GM12873 (cell line): ENCODE measurements around the gene RNPEPL1.

Experiments used
- TF ChIP-seq, protein P1 (sequence below): IDR thresholded peaks from 2 replicates; pipeline ENCODE4 v1.5.1; 2012; ENCODE audit warnings: low read depth, mild to moderate bottlenecking, moderate library complexity, low read length, control low read depth; ENCODE audit not compliant: insufficient read depth; ENCODE audit errors: missing control alignments

RNPEPL1 gene

DNA sequence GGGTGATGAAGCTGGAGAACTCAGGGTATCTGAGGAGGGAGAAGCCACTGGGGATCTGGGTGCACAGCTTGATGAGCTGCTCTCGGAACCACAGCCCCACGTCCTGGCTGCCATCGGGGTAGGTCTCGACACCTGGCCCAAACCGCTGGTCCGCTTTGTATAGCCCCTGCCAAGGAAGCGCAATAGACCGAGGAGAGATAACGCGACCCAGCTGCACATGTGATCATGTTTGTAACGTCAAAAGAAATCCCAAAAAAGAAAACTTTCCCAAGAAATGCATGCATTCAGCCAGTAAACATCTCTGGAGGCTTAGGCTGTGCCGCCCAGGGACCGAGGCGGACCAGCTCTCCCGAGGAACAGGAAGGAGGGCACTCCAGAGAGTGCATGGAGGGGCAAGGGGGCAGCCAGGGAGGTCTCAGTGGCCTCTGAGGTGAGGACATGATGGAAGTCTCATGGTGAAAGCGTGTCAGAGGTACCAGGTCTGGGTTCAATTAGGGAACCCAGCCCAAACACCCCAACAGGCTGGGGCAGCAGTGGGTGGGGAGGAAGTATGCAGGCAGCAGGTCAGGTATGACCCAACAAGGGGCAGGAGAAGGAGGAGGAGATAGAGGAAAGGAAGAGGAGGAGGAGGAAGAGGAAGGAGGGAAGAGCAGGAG lies 38.8 kb upstream of the RNPEPL1 start:
- TF ChIP-seq, protein P1, sequence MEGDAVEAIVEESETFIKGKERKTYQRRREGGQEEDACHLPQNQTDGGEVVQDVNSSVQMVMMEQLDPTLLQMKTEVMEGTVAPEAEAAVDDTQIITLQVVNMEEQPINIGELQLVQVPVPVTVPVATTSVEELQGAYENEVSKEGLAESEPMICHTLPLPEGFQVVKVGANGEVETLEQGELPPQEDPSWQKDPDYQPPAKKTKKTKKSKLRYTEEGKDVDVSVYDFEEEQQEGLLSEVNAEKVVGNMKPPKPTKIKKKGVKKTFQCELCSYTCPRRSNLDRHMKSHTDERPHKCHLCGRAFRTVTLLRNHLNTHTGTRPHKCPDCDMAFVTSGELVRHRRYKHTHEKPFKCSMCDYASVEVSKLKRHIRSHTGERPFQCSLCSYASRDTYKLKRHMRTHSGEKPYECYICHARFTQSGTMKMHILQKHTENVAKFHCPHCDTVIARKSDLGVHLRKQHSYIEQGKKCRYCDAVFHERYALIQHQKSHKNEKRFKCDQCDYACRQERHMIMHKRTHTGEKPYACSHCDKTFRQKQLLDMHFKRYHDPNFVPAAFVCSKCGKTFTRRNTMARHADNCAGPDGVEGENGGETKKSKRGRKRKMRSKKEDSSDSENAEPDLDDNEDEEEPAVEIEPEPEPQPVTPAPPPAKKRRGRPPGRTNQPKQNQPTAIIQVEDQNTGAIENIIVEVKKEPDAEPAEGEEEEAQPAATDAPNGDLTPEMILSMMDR, result no peak

DNA sequence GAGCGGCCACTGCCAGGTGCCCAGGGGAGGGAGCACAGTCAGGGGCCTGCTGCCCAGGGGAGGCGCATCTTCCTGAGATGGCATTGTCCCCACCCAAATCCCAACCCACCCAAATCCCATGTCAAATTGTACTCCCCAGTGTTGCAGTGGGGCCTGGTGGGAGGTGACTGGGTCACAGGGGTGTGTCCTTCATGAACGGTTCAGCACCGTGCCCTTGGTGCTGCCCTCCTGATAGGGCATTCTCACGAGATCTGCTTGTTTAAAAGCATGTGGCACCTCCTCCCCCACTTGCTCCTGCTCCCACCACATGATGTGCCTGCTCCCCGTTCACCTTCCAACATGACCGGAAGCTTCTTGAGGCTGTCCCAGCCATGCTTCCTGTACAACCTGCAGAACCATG lies 38.1 kb upstream of the RNPEPL1 start:
- TF ChIP-seq, protein P1, result no peak

DNA sequence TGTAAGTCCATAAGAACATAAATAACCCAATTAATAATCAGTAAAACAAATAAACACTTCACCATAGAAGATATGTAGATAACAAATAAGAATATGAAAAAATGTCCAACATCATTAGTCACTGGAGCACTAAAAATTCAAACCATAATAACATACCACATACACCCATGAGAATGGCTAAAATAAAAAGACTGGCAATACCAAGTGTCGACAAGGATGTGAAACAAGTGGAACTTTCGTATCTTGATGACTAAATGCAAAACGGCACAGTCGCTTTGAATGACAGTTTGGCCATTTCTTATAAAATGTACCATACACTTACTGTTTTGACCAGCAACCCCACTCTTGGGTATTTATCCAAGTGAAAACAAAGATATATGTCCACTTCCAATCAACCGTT lies 37.2 kb upstream of the RNPEPL1 start:
- TF ChIP-seq, protein P1, result no peak

DNA sequence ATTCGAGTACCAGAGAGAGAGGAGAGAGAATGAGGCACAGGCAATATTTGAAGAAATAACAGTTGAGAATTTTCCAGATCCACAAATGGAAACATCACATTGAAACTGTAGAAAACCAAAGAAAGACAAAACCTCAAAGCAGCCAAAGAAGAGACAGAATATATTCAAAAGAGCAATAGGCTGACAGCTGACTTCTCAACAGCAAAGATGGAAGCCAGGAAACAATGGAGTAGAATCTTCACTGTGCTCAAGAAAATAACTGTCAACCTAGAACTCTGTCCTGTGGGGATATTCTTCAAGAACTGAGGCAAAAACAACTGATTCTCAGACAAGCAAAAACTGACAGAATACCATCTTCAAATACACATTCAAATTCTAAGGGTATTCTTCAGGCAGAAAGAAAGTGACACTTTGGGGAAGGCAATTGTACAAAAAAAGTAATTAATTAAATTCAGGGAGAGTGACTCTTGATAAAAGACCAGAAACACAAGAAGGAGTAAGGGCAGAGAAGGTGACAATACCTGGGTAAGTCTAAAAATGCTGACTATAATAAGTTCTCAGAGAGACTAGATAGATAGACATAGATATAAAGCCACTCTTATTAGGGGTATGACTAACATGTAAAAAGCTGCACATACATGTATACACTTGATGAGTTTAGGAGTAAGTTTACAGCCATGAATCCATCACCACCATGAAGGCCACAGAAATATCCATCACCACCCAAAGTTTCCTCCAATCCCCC lies 36.1 kb upstream of the RNPEPL1 start:
- TF ChIP-seq, protein P1, result no peak

DNA sequence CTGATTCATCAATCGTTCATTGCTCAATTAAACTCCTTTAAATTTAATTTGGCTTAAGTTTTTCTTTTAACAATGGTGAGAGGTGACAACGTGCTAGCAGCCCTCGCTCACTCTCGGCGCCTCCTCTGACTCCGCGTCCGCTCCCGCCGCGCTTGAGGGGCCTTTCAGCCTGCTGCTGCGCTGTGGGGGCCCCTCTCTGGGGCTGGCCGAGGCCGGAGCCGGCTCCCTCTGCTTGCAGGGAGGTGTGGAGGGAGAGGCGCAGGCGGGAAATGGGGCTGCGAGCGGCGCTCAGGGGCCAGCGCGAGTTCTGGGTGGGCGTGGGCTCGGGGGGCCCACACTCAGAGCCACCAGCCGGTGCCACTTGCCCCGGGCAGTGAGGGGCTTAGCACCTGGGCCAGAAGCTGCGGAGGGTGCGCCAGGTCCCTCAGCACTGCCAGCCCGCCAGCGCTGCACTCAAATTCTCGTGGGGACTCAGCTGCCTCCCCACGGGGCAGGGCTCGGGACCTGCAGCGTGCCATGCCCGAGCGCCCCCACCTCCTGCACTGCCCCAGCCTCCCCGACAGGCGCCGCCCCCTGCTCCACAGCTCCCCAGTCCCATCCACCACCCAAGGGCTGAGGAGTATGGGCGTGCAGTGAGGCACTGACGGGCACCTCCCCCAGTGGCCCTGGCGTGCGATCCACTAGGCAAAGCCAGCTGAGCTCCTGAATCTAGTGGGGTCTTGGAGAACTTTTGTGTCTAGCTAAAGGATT lies 30.1 kb upstream of the RNPEPL1 start:
- TF ChIP-seq, protein P1, result no peak

DNA sequence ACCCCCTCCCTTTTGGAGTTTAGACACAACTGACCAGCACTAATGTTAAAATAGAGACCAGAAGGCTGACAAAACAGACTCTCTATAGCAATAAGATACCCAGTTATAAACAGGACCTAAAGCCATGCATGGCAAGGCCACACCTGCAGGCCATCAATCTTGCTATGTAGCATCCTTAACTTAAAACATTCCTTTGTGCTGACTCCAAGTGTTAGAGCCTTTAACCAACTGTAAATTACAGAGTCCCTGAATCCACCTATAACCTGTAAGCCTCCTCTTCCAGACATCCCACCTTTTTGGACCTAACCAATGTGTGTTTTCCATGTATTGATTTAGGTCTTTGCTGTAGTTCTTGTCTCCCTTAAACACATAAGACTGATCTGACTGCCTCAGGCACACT lies 28.4 kb upstream of the RNPEPL1 start:
- TF ChIP-seq, protein P1, result no peak

DNA sequence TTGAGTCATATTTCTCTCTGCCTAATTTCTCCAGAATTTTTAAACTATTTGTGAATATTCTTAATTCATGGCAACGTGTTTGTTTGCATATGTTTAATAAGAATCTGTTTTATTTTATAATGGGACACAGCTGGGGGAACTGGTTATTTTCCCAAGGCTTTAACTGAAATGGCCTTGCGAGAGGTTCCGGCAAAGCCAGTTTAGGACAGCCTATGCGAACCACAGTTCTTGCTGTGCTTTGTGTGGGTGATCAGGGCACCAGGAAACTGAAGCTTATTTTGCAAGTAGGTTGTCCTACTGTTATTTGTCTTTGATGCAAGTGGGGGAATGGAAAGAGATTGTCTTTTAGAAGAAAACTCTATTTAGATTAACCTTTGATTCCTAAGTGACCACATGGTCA lies 17.0 kb upstream of the RNPEPL1 start:
- TF ChIP-seq, protein P1, result no peak
